NK-92 treated with Interleukin-12 subunit alpha and Interleukin-12 subunit beta, amount 100 ng/mL, for 24 hours (cell line): ENCODE measurements around the gene NUAK1.

ENCODE experiments used
- DNase-seq: peaks from one replicate; lab custom pipeline; 2025; lab: John Stamatoyannopoulos, UW

The NUAK1 gene

GRCh38 chr12:106109168-106109910, 29.4 kb downstream of the NUAK1 start:
- DNase-seq = no peak

DNA sequence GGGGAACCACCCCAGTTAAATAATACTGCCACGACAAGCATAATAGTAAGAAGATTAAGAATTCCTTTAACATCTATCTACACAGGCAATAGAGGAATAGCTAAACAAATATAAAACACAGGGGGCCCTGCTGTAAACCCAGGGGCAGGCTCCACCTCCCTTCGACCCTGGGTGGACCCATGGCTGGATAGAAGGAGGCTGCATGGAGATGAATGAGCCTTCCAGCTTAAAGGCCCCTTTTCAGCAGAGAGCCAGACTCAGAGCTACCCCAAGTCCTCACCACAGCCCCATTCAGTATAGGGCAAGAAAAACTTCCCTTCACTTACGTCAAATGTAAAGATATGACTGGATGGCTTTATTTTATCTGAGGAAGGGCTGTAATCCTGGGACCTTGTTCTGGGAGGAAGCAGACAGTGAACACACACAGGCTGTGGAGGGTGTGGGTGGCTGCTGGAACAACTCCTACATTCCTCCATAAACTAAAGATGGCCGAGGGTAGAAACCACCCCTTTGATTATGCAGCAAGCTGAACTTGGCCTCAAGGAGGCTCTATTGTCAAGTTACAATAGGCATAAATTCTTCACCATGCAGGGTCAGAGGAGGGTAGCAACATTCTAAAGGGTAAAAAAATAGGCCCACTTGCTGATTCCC, 30.4 kb downstream of the NUAK1 start:
- DNase-seq = no peak

GRCh38 chr12:106107566-106107965, 31.2 kb downstream of the NUAK1 start:
- DNase-seq = no peak

DNA sequence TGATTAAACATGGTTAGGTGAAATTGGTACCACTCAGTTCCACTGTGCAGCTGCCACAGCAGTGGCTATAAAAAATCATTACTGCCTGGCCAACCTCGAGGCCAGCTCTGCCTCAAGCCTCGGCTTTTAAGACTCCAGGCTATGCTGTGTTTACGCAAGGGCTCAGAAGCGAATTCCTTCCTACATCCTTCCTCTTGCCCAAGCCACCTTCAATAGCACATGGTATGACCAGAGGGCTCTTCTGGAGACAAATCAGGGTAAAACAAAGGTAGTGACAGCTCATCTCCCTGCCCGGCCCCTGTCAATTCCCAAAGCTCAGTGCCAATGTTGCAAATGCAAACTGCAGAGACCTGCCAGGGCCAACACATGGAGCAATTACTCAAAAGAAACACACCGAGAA, 31.9 kb downstream of the NUAK1 start:
- no peak for DNase-seq

DNA sequence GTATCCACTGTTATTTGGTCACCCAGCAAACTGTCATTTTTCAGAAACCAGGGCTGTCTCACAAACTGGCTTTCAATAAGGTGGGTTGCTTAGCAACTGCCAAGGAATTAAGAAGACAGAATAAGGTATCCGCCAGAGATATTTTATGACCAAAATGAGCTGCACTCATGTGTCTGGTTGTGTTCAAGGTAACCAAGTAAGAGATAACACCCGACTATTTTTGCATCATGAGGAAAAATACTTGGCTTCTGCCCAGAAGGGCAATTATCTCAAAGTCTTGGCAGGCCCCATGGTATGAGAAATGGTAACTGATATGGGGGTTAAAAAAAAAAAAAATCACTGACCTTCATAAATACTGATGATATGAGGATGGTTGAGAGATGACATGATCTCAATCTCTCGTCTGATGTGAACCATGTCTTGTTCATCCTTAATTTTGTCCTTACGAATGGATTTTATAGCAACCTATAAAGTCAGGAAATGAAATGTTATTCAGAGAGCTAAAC, 32.6 kb downstream of the NUAK1 start:
- DNase-seq = no peak

- DNase-seq = no peak
Observed at GRCh38 chr12:106101803-106102202, 37.0 kb downstream of the NUAK1 start.

GRCh38 chr12:106098691-106099200, 40.0 kb downstream of the NUAK1 start:
- no peak for DNase-seq

GRCh38 chr12:106097011-106097410, 41.7 kb downstream of the NUAK1 start:
- DNase-seq = no peak

DNA sequence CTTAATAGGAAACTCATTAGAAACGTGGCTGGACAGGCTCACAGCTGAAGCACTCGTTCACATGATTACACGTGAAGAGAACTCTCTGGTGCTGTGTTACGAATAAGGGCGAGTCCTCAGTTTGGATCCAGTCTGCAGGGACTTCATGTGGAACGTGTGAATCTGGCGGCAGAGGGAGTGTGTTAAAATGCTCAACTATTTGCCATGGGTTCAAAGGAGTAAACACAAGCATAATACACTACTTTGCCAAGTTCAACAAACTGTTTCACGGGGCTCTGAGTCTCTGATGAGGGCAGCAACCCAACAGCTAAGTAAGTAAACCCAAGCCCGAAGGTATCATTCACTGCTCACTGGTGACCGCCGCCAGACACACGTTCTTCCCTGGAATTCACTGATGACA, 42.4 kb downstream of the NUAK1 start:
- no peak for DNase-seq

GRCh38 chr12:106094304-106094703, 44.5 kb downstream of the NUAK1 start:
- no peak for DNase-seq

- DNase-seq = no peak
Observed at GRCh38 chr12:106093246-106093645, 45.5 kb downstream of the NUAK1 start.

DNA sequence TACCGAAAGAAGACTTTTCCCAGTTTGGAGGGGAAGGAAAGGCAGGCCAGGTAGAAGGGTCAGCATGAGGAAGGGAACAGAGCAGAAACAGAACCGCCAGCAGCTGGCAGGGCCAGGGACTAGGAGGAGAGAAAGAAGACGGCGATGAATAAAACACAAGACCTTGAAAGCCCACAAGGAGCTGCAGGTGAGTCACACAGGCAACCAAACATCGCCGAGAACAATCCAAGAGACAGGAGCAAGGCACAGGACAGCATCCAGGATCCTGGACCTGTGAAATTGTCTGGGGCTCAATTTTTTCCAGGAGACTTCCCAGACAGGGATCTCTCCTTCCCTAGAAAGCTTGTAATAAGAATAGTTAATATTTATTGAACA, 47.3 kb downstream of the NUAK1 start:
- no peak for DNase-seq

DNA sequence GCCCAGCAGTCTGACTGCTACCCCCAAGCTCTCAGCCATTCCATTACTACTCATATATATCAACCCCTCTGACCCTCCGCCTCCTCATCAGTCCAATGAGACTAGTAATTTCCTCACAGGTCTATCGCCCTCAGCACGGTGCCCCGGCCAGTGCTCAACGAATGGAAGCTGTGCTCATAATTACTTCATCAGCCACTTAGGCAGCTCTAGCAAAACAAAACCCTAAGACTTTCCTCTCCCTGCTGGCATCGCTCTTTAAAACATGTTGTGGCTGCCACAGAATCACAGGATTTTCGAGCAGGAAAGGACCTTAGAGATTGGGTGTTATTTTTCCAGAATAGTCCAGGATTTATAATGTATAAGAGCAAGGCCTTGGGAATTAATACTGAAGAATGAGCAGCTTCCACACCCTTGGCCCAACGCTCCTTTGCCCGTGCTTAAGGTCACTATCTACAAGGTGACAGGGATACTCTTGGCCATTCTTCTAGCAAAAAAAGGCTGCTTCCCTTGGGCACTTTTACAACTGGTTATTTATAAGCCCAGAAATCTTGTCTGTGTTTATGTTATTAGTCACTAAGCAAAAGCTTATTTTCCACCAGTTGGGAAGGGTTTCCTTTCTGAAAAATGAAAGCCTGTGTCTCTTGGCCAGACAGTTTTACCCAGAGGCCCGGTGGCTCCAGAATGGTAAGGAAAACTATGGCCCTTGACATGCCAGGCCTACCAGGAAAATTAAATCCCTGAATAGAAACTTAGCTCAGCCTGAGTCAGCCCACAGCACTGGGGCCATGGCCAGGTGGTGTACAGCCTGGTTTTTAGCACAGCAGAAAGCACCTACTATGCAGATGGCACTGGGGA, 47.9 kb downstream of the NUAK1 start:
- no peak for DNase-seq

- DNase-seq = no peak
Observed at GRCh38 chr12:106089935-106090334, 48.8 kb downstream of the NUAK1 start.

DNA sequence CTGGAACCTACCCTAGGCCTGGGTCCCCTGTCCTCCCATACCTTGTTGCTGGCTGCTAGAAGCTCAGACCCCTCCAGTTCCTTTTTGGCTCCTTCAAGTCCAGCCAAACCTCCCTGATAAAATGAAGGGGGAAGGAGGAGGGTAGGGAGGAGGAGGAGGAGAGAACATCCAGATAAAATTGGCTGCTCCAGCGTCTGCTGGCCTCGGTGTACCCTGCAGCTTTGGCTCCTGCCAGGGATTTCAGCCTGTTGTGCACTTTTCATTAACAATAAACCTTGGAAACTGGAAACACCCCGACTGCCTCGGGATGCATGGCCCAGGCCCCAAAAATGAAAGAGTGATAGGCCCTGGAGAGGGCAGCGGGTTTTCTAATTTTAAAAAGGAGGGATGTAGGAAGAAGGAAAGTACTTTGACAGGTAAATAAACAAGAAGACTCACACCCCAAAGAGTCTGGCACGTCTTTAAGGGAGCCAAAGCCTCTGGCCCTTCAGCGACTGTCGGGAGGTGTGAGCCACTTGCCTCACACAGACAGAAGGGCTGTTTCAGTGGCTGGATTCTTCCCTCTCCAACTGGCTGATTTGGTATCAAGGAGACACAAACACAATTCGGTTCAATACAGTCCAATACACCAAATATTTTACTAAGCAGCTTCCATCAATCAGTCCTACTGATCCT, 49.8 kb downstream of the NUAK1 start:
- DNase-seq = no peak

DNA sequence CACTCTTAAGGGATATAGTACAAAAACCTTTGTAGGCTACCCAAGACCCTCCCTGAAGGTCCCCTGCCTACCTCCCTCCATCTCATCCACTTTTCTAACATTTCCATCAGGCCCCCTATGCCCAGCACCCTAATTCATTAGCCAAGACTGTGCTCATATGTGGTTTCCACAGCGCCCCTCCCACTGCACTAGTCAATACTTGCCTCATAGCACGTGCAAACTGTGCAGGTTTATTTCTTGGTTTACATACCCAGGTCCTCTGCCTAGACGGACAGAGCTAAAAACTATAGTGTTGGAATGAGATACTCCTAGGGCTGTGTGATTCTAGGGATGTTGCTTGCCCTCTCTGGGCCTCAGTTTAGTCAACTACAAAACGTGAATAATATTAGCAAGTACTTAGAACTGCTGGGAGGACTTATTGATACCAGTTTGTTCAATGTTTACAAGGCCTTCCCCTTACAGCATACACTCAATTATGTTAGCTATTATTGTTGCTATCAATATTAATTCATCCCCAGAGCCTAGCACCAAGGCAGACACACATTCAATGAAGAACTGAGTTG, 50.4 kb downstream of the NUAK1 start:
- no peak for DNase-seq

DNA sequence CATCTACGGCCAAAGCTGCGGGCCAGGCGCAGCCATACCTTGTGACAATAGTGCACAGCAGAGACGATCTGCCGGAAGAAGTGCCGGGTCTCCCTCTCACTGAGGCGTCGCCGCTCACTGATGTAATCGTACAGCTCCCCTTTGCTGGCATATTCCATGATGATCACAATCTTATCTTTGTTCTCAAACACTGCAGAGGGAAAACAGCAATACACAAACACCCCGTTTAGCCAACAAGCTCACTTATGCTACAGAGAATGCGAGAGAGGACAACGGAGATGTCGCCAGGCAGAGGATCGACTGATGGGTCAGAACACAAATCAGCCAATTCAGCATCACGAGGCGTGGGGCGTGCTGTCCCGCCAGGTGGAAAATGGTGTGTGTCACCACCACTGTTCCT, 52.1 kb downstream of the NUAK1 start:
- no peak for DNase-seq

DNA sequence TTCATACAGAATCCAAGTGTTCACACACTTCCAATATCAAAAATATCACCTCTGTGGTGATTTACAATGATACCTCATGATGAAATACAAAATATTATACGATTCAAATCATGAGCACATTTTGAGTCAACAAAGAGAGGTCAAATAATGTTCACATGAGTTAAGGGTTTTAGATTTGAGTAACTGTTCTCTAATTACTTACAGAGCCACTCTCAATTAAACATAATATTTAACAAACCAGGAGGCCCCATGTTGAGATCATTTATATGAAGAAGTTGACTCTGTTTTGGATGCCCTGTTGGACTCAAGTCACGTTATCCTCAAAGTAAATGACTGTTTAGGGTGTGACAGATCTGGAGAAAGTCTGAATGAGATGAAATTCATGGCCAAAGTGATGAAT, 53.5 kb downstream of the NUAK1 start:
- DNase-seq = no peak

DNA sequence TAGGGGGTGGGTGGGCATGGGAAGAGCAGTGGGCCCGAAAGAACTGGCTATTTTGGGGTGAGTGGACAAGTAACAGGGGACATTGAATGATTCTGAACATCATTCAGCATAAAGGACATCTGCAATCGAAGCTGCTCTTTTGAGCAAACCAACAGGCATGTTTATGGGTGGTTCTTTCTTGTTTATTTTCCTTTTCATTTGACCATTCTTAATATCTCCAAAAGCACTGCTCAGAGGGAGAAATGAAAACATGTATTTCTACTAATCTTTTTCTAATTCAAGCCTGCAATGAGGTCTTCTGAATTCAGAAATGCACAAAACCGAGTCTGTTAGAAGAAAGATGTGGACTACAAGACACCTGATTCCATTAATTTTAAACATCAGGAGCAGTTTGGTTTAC, 54.0 kb downstream of the NUAK1 start:
- no peak for DNase-seq

- no peak for DNase-seq
Observed at GRCh38 chr12:106084014-106084671, 54.6 kb downstream of the NUAK1 start.
